ENCODE data around the gene WFDC6.
"Not testable (repeated sequence)": the region's sequence is repeated elsewhere in the genome, so short reads cannot be mapped to it uniquely, and the experiment has no call there.

Gene WFDC6

DNA sequence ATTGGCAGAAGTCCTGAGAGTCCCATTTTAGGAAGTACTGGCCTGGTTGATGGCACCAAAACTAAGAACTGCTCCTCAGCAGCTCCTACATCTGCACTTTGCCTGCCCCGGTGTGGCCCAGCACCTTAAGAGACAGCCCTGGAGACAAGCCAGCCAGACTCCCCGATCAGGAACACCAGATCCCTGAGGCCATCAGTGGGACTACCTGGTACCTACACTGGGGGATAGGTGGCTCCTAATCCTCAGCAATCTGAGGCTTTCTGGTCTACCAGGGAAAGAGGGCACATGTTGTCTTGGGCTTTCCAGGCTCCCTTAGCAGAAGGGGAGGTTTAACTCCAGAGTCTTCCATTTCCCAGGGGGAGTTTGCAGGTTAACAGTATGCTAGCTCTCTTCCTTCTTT is at the start of gene WFDC6:
Gene WFDC6 (minus strand): TSS at position 101 of the 400 bp plus-strand sequence. CDS start 75 bp downstream, at position 26.
- no peak for DNase-seq

DNA sequence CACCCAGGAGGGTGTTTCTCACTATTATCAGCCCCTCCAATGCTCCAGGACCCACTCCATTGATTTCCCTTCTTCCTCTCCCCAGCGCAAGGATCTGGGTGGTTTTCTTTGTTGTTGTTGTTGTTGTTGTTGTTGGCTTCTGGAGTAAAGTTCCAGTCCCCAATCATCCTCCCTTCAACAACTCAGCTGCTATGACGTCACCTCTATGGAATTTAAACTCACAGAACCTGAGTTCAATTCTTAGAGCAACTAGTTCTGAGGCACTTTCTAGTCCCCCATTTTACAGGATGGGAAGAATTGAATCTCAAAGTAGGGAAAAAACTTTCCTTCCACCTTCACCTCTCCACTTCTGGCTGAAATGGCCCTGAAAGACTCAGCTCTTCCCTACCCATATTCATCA is 49.5 kb upstream of the WFDC6 start:
- DNase-seq, result no peak

DNA sequence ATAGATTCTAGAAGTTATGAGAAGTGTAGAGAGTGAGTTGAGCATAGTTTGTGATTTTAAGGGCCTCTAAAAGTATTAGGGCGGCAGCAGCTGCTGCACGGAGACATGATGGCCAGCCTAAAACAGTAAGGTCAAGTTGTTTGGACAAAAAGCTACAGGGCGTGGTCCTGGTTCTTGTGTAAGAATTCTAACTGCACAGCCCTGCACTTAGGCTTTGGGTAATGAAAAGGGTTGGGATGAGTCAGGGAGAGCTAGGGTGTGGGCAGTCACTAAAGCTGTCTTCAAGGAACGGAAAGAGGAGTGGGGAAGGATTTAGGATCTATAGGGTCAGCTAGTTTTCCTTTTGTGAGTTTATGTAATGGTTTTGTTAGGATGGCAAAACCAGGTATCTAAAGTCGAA is 46.7 kb upstream of the WFDC6 start:
- not testable (repeated sequence) for DNase-seq

DNA sequence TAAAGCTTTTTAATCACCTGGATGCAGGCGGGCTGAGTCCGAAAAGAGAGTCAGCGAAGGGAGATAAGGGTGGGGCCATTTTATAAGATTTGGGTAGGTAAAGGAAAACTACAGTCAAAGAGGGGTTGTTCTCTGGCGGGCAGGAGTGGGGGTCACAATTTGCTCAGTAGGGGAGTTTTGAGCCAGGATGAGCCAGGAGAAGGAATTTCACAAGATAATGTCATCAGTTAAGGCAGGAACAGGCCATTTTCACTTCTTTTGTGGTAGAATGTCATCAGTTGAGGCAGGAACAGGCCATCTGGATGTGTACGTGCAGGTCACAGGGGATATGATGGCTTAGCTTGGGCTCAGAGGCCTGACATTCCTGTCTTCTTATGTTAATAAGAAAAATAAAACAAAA is 45.0 kb upstream of the WFDC6 start:
- DNase-seq, result not testable (repeated sequence)

DNA sequence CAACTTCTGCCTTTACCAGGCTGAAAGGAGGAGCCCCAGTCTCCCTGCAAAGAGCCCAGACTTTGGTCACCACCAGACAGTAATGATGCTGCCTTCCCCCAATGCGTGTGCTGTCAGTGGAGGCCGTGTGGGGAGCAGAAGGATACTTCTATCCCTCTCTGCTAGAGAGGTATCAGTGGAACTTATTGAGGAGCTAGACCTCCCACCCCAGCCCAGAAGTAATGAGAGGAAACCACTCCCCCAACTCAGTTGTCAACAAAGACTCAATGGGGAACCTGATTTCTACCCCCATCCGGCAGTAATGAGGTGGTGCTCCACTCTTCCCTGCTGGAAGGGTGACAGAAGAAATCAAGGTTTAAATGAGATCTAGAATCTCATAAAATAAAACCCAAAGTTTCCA is 44.2 kb upstream of the WFDC6 start:
- DNase-seq, result no peak

DNA sequence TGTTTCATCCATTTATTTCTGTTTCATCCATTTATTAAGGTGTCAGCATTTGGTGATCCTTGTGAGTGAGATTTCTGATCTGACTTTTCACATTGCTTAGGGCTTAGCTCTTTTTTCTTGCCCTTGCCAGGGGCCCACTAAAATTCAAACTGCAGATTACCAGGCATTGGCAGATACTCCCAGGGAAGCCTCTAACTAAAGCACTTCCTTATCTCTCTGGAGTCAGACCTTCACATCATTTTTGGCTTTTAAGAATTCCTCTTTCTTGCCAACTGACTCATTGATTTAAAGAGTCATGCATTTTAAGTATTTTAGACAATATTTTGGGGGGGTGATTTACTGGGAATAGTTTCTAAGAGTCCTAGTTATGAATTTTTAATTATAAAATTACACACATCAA is 42.4 kb upstream of the WFDC6 start:
- DNase-seq, result no peak

DNA sequence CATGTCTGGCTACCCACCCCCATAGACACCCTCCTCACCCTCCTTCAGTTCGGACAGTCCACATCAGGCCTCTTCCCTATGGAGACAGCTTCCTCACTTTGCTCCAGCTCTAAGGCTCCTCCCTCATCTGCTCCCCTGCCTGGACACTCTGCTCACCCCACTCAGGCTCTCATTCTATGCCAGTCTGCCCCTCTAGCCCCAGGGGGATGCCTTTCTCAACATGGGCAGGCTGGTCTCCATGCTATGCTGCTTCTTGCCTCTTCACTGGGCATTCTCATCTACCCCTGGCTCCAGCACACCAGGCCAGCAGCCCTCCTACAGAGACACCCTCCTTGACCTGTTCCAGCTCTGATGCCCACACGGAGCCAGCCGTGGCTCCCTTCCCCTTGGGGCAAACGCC is 39.9 kb upstream of the WFDC6 start, which contains the start of gene WFDC8:
Gene WFDC8 (minus strand): TSS at position 101 of the 400 bp plus-strand sequence. CDS start 37 bp downstream, at position 64.
- no peak for DNase-seq

DNA sequence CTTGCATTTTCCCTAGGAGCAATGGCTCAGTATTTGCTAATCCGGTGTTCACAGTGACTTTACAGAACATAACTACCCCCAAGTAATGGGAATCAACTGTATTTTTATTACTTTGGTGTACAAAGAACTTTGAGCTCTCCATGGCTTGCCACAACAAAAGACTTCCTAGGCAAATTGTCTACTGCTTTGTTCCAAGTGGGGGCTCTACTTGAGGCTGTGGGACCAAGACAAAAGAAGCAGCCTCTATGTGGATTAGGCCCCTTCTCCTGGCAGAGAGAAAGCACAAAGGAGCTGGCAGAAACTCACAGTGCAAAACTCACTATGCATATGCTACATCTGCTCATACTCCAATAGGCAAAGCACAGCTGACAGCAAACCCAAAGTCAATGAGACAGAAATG is 38.9 kb upstream of the WFDC6 start:
- DNase-seq, result no peak

DNA sequence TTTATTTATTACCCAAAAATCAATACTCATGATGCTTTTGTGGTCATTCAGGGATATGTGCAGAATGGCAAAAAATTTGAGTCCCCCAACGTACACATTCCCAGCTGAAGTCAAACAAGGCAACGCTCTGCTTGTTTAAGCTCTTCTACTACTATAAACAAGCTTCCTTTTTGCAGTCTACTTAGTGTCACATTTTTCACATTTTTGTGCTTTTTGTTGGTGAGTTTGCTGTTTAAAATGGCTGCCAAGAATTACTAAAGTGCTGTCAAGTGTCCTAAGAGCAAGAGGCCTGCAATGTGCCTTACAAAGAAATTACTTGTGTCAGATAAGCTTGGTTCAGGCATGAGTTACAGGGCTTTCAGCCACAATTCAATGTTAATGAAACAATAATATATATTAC is 37.7 kb upstream of the WFDC6 start:
- no peak for DNase-seq

DNA sequence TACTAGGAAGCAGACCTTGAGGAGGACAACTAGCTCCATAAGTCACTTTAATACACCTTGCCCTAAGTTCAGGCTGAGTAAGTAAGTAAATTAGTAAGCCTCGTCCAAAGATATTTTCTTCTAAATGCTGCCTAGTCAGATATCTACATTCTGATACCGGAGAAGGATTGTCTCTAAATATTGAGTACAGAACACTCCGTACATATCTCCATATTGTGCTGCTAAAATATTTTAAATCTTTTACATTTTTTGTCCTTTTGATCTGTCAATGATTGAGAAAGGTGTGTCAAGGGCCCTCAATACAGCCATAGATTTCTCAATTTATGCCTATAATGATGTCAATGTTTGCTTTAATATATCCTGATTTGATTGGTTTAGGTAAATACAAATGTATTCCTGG is 36.6 kb upstream of the WFDC6 start:
- DNase-seq, result no peak

DNA sequence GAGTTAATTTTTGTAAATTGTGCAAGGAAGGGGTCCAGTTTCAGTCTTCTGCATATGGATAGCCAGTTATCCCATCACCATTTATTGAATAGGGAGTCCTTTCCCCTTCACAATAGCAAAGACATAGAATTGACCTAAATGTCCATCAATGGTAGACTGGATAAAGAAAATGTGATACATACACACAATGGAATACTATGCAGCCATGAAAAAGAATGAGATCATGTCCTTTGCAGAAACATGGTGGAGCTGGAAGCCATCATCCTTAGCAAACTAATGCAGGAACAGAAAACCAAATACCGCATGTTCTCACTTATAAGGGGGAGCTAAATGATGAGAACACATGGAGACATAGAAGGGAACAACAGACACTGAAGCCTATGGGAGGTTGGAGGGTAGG is 30.4 kb upstream of the WFDC6 start:
- not testable (repeated sequence) for DNase-seq

DNA sequence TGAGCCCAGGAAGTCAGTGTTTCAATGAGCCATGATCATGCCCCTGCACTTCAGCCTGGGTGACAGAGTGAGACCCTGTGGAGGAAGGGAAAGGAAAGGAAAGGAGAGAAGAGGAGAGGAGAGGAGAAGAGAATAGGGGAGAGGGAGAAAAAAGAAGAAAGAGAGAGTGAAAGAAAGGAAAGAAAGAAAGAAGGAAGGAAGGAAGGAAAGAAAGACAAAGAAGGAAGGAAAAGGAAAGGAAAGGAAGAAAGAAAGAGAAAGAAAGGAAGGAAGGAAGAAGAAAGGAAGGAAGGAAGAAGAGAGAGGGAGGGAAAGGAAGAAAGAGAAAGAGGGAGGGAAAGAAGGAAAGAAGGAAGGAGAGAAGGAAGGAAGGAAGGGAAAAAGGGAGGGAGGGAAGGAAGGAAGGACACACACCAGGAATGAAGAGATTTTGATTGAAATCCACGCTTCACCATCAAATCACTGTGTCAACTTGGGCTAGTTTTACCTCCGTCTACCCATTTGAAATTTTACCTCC is 25.5 kb upstream of the WFDC6 start:
- no peak for DNase-seq

DNA sequence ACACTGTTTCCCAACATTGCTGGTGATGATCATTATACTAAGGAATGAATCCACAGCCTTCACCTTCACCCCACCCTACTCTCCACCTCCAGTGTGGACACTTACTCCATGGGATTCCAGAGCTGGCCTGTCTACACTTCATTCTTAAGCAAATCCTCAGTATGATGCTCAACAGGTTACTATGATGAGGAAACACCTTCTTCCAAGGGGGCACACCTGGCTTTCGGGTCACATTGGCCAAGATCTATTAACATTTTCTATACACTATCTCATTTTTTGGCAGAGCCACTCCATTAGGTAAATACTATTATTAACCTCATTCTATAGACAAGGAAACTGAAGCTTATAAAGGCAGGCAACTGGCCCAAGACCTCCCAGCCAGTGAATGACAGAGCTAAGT is 15.9 kb upstream of the WFDC6 start:
- no peak for DNase-seq

DNA sequence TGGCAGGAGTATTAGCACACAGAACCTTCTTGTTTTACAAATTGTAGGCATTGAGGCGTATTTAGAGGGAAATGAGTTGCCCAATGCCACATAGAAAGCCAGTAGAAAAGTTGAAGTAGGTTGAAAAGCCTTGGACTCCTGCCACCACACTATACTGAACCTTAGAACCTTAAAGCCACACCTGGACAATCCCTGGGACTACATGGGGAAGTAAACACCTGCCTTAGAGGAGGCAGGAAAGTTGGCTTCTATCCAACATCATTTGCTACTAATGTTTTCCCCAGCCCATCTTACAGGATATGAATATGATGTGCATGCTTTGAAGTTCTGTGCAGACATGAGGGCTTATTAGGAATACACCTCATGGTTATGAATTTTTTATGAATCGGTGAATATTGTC is 13.2 kb upstream of the WFDC6 start:
- DNase-seq, result no peak

DNA sequence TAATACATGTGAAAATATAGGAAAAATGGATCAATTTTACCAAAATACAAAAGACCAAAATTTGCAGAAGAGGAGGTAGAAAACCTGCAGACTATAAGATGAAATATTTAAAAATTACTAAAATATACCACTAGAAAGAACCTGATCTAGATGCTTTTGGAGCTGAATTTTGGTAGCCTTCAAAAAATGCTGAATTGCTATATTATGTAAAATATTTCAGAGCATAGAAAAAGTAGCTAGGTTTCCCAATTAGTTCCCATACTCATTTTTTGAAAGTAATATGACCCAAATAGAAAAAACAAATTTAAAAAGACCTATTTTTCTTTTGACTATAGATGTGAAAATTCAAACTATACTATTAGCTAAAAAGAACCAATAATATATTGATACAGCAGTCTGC is 11.5 kb upstream of the WFDC6 start:
- DNase-seq, result no peak

DNA sequence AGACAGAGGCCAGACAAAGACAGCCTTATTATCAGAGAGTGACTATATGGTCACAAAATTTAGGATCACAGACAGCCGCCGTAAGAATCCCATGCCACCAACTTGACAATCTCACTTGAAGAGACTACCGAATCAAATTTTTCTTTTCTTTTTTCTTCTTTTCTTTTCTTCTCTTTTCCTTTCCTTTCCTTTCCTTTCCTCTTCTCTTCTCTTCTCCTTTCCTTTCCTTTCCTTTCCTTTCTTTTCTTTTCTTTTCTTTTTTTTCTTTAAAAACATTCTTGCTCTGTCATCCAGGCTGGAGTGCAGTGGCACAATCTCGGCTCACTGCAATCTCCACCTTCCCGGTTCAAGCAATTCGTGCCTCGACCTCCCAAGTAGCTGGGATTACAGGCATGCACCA is 9.1 kb upstream of the WFDC6 start:
- no peak for DNase-seq

DNA sequence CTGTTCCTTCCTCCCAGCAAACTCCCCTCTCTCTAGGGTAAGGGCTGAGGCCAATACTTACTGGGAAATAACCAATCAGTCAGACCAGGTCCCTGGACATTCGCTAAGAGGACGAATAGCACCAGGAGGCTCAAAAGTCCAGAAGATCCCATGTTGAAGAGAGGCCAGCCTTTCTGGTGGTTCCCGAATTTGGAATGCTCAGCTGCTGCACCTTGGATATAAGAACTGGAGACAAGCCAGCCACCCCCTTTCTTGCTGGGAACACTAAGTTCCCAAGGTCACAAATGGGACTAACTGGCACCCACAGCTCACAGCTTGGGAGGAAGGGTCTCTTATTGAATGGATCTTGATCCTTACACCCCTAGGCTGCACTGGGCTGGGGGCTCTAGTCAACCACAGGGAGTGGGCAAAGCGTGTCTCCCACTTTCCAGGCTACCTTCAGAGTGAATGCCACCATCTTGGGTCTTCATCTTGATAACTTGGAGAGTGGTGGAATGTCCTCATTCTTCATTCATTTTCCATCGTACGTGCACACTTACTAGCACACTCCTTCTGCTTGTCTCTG is 8.0 kb upstream of the WFDC6 start, which contains the start of gene EPPIN:
Gene EPPIN (minus strand): TSS at position 196 of the 565 bp plus-strand sequence. CDS start 44 bp downstream, at position 152.
- no peak for DNase-seq

DNA sequence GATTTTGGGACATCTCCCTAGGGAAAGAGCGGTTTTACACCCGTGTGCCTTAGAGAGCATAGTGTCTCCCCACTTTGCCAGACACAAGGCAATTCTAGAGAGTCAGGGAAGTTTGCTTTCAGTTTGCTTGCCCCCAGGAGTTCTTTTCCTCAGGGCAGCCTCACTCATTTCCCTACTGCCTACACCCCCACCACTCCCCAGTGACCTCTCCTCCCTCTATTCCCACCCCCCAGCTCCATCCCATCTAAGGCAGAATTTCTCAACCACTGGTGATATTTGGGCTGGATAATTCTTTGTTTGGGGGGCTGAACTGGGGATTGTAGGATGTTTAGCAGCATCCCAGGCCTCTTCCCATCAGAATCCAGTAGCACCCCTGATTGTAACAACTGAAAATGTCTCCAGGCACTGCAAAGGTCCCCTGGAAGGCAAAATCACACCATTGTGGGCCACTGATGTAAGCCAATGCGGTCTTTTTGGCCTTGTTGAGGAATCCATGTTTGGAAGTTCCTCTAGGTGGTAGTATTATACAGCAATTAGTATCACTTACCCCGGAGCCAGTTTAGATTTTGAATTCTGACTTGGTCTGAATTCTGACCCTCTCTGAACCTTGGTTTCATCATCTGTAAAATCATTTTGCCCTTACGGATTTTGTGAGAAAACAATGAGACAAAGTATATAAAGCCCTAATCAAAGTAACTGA is 6.6 kb upstream of the WFDC6 start:
- no peak for DNase-seq

DNA sequence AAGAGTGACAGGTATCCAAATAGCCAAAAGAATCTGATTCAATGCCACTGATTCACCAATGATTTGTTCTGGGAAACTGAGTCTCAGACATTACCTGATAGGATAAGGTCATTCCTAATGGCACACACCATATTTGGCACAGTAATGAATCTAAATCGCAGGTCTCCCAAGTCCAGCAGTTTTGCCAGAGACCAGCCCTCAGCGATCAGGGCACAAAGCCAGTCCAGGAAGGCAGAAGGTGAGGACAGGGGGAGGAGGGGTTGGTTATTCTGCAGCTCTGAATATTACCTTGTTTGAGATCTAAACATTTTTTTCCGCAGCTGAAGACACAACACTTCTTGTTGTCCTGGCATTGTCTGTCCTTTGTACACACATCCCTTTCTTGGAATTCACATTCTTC is 6.1 kb upstream of the WFDC6 start:
- no peak for DNase-seq

DNA sequence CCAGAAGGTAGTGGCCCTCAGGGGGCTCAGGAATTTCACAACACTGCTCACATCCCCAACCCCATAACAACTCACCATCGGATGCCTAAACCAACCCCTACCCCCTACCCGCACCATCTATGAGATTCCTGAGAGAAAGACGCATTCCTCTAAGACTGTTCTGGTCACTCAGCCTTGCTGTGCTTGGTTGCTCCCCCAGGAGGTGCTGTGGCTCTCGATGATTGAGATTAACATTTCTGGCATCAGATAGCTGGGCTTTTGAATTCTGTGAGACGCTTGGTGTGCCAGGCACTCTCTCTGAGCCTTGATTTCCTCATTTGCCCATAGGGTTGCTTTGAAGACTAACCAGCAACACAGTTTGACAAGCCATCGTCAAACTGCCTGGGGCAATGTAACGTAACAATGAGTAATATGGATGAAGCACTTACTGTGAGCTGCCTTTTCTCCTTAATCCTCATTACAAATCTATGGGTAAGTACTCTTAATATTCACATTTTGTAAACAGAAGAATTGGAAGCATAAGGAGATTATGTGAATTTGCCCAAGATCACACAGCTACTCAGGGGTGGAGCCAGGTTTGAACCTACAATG is 978 bp downstream of the WFDC6 start:
- DNase-seq, result no peak

DNA sequence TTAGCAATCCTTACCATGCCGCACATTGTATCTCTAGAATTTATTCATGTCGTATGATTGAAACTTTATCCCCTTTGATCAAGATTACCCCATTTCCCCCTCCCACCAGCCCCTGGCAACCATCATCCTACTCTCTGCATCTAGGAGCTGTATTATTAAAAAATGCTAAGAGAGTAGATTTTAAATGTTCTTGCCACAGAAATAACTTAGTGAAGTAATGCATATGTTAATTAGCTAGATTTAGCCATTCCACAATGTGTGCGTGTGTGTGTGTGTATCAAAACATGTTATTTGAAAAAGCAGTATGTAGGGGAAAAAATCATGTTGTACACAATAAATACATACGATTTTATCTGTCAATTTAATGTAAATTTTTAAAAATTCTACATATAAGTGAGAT is 12.0 kb downstream of the WFDC6 start:
- DNase-seq, result no peak

DNA sequence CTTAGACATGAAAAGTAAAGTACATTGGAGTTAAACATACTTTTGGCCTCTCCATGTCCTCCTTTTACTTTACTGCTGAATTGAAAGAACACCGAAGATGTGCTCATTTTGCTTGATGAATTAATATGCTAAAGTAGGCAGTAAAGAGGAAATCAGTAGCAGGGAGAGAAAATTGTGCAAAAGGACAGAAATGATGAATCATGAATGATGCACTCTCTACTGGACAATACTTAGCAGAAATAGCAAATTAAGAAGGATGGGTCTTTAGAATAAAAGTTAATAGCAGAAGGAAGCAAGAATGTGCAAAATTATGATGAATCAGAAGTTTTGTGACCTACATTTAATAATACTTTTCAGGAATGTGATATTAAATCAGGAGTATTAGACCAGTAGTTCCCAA is 15.5 kb downstream of the WFDC6 start:
- no peak for DNase-seq

DNA sequence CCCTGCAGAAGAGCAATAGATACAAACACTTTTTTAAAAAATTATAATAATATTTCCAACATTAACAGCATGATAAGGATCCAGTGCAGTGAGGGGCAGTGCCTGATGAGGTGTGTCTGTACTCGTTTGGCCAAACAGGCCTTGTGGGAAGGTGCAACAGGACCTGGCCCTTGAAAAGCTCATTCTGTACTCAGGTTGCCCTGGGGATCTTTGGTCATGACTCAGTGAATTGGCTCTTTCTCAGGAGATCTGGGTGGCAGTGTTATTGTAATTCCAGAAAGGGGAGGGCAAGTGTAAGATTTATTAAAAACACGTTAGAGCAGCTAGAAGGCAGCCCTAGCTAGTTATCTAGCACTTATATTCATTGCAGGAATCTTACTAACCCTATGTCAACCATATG is 21.0 kb downstream of the WFDC6 start:
- no peak for DNase-seq
